Bronchial epithelial cell (primary cell): ENCODE data around the gene ZNF552. TPM values are rescaled to one million over a fixed set of nuclear protein-coding genes. Genes with fewer than 3 reads are reported as not detected.

ENCODE experiments used
- DNase-seq: peaks from one replicate; pipeline ENCODE4 v3.0.0-alpha.2; 2010; ENCODE audit warnings: low read depth
- FAIRE-seq: peaks from 2 replicates; lab custom pipeline; 2011; peaks lifted over from hg19 to GRCh38; lab: Jason Lieb, UNC
- H3K27me3 ChIP-seq: 2 replicates; pipeline ENCODE4 v1.5.1; 2011; ENCODE audit warnings: low read length; ENCODE audit not compliant: control insufficient read depth, insufficient read depth
- H3K36me3 ChIP-seq: 2 replicates; pipeline ENCODE4 v1.5.1; 2011; ENCODE audit warnings: low read length; ENCODE audit not compliant: control insufficient read depth, insufficient read depth
- H3K4me3 ChIP-seq: 2 replicates; pipeline ENCODE4 v1.5.1; 2011; ENCODE audit warnings: mild to moderate bottlenecking, low read depth, low read length, control low read depth
- CTCF ChIP-seq: IDR thresholded peaks from 2 replicates; pipeline ENCODE4 v1.5.1; 2011; ENCODE audit warnings: mild to moderate bottlenecking, moderate library complexity, low read length, control low read depth, inconsistent platforms; ENCODE audit not compliant: insufficient read depth, severe bottlenecking
- total RNA-seq: library from RNA; depleted of rRNA; stranded (reverse); fragments of >200 nt; gene quantifications from 2 replicates; pipeline ENCODE4 v1.2.1, GENCODE V29; 2014

The ZNF552 gene
- total RNA-seq, 1 donor from 2014 or later, result 8.2 TPM

GRCh38 chr19:57776764-57777296, 37.9 kb downstream of the ZNF552 start:
- no peak overlapping the region for H3K4me3 ChIP-seq
- H3K27me3 ChIP-seq, result no peaks in the 10 kb centered on the region
- no peak for TF ChIP-seq CTCF
- H3K36me3 ChIP-seq, result peaks cover 23% of the 10 kb centered on the region
- no peak for FAIRE-seq
- DNase-seq, result no peak

- Histone ChIP-seq H3K27me3 (no peaks in the 10 kb centered on the region), H3K36me3 (peaks cover 14% of the 10 kb centered on the region), H3K4me3 (no peak overlapping the region)
- DNase-seq (no peak), FAIRE-seq (no peak)
- no peak for TF ChIP-seq CTCF
Measured at GRCh38 chr19:57773488-57773887, 41.2 kb downstream of the ZNF552 start.

- DNase-seq, result no peak
- no peak for FAIRE-seq
- TF ChIP-seq CTCF, result no peak
- H3K36me3 ChIP-seq, result peaks cover 6% of the 10 kb centered on the region
- no peaks in the 10 kb centered on the region for H3K27me3 ChIP-seq
- no peak overlapping the region for H3K4me3 ChIP-seq
Measured at GRCh38 chr19:57771417-57771816, 43.3 kb downstream of the ZNF552 start.

GRCh38 chr19:57769345-57770131, 45.2 kb downstream of the ZNF552 start, which contains the start of gene ZNF586:
Gene ZNF586 (plus strand): TSS chr19:57769676. CDS start chr19:57769843, 167 bp downstream.
- FAIRE-seq, result no peak

GRCh38 chr19:57759096-57759495, 55.6 kb downstream of the ZNF552 start:
- Histone ChIP-seq H3K27me3 (no peaks in the 10 kb centered on the region), H3K36me3 (peaks cover 21% of the 10 kb centered on the region), H3K4me3 (no peak overlapping the region)
- DNase-seq (no peak), FAIRE-seq (no peak)
- no peak for TF ChIP-seq CTCF

More at GRCh38 chr19:57769345-57770131, 45.2 kb downstream of the ZNF552 start, which contains the start of gene ZNF586:
- TF ChIP-seq CTCF, result no peak
- peak; percentile 88 for DNase-seq
- Histone ChIP-seq H3K4me3 (peak within 1 kb of the TSS; percentile 83), H3K27me3 (no peaks in the 10 kb centered on the region), H3K36me3 (peaks cover 2% of the 10 kb centered on the region)
